Bone marrow (tissue), 2 donors: ENCODE measurements around the gene AGAP1.

Source experiments
- DNase-seq, 2 donors: peaks; one replicate each; lab custom pipeline; 2025; lab: John Stamatoyannopoulos, UW

AGAP1 gene

DNA sequence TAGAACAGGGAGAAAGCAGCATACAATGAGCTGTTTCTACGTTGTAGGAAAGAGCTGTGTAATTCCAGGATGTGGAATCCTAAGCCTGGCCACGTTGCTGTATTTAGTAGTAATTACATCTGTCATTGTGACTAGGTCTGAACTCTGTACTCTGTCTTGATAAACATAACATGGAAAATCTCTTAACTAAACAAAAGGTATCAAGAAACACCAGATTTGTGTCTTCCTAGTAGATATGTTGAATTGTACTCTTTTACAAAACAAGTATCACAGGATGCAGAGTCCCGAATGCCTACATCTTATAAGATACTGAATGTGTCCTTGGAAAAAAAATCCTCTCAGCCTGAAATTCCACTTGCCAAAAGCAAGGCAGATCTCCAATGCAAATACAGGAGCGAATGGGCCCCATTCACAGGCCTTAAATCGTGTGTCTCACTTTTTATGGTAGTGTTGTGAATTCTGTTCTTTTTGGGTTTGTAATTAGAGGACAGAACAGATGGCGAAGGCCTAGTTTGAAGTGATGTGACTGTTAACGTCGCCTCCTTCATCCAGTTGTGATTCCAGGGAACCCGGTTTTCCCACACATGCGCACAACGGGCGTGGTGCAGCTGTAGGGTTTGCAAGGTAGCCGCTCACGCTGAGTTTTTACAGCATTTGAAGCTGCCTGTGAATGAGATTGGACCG is 427.8 kb downstream of the AGAP1 start:
- no peak for DNase-seq

GRCh38 chr2:235922839-235923238 is 429.0 kb downstream of the AGAP1 start:
- no peak for DNase-seq

GRCh38 chr2:235923859-235924674 is 430.2 kb downstream of the AGAP1 start:
- no peak for DNase-seq

GRCh38 chr2:235924675-235925063 is 430.8 kb downstream of the AGAP1 start:
- DNase-seq: no peak

- DNase-seq: no peak
These were observed 431.5 kb downstream of the AGAP1 start for GRCh38 chr2:235925250-235925919.

- no peak for DNase-seq
These were observed 432.4 kb downstream of the AGAP1 start for GRCh38 chr2:235926229-235926628.

DNA sequence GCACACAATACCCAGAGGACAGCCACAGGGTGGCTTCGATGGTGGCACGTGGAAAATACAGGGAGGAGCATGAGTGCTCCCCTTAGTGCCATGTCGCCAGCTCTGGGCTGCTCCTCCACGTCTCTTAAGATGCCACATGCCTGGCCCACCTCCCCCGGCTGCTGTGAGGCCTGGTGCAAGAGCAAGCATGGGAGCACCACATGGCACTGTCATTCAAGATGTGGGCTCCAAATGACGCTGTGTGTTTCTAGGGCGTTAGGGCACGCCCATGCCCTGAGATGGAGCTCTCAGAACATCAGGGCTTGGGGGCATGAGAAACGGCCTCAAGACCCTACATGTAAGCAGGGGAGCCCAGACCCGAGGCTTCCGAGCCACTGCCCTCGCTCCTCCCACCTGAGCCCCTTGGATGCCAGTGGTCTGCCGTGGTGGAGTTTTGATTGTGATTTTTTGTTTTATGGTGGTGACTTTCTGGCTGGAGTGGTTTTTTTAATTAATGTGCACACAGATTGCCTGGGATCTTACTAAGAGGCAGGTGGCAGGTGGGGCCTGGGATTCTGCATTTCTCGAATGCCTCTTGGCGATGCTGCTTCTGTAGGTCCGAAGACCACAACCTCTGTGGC is 435.0 kb downstream of the AGAP1 start:
- DNase-seq: no peak

DNA sequence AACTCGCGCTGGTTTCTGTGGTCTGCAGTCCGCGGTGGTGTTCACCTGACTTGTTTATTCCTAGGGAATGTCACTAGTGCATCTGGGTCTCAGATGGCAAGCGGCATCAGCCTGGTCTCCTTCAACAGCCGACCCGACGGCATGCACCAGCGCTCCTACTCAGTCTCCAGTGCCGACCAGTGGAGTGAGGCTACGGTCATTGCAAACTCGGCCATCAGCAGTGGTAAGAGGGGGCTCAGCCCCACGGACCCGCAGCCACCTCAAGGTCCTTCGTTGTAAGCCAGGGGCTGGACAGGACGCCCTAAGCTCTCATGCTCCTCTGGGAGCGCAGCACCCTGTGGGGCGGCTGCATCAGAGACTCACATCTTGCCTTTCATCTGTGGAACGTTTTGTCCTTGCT is 436.9 kb downstream of the AGAP1 start:
- no peak for DNase-seq

GRCh38 chr2:235931676-235932075 is 437.8 kb downstream of the AGAP1 start:
- no peak for DNase-seq

- no peak for DNase-seq
These were observed 440.4 kb downstream of the AGAP1 start for GRCh38 chr2:235934059-235934773.

DNA sequence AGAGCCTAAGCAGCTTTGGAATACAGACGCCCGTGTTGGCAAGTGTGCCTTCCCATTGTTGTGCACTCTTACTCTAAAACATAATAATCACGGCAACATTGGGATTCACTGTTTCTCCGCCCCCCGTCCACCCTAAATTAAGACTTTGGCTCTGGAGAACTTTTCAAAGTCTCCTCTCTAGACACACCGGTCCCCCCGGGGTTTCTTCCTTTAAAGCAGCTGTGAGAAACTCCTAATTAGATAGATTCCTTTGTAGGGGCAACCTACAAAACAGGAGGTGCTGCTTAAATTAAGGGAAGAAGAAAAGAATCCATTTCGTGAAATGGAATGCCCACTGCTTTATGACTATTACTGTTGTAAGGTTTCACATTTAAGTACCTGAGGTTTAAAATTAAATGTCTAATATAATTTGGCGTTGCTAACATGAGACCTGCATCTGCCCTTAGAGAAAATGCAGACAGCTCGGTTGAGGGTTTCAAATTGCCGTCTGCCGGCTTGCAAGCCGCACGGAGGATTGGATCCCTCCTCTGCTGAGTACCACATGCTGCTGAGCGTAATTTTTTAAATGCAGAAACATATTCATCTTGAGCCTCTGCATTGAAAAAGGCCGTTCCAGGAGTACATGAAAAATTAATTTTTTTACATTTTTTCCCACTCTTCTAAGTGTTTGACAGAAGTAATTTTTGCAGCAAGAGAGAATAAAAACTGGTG is 441.1 kb downstream of the AGAP1 start:
- DNase-seq: no peak

DNA sequence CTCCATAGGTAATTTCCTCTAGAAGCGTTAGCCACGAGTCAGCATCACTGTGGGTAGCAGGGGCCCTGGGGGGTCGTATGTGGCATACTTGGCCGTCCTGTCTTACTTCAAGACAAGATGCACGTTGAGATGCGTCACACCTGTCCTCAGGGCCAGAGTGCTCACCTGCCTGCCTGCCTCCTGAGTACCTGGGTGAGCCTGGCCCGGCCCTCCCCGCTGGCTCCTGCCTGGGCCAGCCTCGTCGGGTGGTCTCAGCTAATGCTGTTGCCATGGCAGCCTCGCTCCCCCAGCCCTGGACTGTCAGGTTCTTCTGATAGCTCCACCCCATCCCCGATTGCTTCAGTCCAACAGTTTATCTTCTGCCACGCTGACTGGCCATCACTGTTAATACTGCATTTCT is 441.9 kb downstream of the AGAP1 start:
- no peak for DNase-seq

- DNase-seq: no peak
These were observed 442.6 kb downstream of the AGAP1 start for GRCh38 chr2:235936493-235936892.

DNA sequence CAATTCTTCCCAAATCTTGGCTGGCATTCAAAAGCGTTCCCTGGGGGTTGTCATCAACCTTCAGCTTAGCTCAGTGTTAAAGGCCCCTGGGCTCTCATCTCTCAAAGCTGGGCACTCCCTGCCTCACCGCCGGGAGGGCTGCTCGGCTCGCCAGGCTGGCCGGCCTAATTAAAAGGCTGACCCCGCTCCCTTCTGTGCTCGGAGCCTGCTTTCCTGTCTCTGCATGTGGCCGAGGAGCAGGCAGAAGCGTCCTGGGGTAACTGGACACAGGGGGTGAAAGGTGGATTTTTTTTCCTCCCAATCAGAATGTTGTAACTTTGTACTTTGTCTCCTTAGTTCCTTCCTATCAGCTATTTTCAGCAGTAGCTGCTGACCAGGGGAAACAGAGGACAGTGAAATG is 443.2 kb downstream of the AGAP1 start:
- no peak for DNase-seq

GRCh38 chr2:235937526-235937925 is 443.7 kb downstream of the AGAP1 start:
- DNase-seq: no peak

- no peak for DNase-seq
These were observed 444.1 kb downstream of the AGAP1 start for GRCh38 chr2:235937936-235938335.

DNA sequence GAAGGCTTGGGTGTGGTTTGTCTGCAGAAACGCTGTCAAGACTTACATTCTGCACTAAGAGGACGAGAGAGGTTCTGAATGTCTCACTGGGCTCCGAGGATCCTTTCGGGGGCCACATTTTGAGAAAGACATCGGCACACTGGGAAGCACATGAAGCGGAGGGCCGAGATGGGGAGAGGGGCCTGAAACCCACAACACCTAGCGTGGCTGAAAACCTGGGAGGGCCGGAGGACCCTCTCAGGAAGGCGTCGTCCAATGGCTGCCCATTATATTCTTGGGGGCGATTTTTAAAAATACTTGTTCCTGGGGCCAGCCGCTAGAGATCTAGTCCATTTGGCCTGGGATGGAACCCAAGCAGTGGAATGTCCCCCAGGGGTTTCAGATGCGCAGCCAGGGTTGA is 444.8 kb downstream of the AGAP1 start:
- no peak for DNase-seq

DNA sequence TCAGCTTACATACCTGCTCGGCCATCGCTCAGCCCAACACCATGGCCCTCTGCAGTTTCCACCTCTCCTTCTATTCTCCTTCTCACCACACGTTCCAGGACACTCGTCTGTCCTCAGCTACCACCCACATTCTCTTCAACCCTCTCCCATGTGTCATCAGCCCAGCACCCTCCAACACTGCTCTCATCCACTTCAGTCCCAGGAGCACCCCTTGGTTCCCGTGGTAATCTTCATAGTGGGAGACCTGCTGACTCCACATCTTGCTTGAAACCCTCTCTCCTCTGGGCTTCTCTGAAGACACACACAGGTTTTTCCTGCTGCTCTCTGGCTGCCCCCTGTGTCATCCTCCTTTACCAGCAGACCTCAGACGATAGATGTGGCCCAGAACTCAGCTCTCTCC is 445.6 kb downstream of the AGAP1 start:
- no peak for DNase-seq

DNA sequence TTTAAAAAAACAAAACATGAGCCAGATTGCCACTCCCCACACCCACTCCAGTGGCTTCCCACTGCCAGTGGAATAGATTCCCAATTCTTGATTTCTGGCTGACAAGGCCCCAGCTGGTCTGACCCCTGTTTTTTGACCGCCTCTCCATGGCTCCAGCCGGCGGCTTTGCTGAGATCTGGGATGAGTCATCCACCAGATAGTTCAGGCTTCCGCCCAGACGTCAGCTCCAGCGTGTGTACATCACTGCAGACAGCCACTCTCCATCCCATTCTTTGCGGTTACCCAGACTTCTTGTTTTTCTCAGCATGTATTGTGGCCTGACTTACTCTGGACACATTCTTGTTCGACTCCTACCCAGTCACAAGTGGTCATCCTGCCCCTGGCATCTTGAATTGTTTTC is 446.5 kb downstream of the AGAP1 start:
- DNase-seq: no peak

DNA sequence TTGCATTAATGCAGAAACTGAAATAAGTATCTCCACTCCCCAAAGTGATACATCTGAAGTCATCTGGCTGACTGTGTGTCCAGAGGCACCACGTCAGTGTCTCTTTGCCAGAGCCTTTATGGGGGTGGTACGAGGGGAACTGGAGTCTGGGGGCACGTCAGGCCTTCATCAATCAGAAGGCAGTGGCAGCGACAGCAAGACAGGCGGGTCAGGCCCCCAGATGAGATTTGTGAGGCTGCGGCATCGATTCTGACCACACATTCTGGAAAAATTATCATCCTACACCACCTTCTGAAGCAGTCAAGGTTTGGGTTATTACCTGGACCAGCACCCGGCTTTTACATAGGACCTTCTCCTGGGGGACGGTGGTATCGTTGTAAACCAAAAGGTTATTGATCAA is 450.7 kb downstream of the AGAP1 start:
- no peak for DNase-seq

DNA sequence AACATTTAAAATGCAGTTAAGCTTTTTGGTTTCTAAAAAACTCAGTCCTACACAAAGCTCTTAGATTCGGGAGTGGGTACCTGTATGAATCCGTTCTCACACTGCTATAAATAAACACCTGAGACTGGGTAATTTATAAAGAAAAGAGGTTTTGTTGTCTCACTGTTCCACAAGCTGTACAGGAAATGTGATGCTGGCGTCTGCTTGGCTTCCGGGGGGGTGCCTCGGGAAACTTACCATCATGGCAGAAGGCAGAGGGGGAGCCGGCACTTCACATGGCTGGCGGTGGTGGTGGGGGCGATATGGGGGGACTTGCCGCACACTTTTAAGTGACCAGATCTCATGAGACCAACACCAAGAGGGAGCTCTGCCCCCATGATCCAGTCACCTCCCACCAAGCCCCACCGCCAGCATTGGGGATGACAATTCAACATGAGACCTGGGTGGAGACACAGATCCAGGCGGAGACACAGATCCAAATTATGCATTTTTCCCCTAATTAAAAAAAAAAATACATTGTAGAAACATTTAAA is 451.8 kb downstream of the AGAP1 start:
- no peak for DNase-seq
